ENCODE measurements around the gene ICE2.
"Not testable (repeated sequence)": the region's sequence is repeated elsewhere in the genome, so short reads cannot be mapped to it uniquely, and the experiment has no call there.

ICE2 gene

DNA sequence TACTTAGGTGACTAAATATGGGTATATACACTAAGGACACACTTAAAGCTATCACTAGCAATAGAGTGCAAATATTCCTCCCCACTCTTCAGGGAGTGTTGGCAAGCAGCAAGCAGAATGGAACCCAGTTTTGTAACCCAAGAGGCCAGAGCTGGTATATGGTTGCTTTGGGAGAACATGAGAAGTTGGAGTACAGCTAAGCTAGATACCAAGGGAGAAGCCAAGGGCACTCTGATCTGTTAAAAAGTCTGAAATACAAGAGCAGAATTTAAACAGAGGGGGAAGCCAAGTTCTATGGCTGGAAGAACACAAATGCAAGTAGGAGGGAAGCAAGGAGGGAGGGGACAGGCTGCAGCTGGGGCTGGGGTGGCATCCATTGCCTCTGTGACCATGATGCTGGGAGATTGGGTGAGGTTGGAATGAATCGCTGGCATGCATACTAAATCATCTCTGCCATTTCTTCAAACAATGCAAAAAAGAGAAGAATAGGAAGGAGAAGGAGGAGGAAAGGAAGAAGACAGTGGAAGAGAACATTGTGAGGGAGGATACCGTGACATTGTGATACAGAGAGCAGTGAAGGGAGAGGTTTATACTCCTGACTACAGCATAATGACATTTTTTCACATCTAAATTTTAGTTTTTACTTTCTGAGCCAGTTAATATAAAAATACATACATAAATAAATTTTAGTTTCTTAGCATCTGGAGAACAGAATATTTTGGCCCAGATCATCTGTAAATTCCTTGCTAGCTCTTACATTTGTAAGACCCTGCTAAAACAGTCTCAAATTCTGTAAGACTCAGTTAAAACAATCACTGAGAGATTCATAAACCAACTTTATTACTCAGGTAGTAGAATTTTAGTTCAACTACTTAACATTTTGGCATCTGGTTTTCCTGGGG is 72.2 kb downstream of the ICE2 start:
- DNase-seq, result no peak

DNA sequence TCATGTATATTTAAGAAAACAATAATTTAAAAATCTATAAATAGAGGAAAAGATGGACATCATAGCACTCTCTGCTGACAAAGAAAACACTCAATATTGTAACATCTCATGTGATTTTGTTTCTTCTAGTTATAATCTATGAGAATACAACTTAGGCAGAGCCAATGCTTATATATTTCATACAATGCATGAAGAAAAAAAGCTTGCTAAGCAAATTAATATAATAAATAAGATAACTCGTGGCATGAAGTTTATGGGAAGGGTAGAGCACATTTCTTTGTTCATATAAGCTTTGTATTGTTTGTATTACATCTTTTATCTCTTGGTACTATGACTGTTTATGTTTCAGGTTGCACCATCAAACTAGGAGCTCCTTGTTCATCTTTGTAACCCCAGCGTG is 73.5 kb downstream of the ICE2 start:
- DNase-seq, result no peak

GRCh38 chr15:60404351-60404750 is 74.6 kb downstream of the ICE2 start:
- not testable (repeated sequence) for DNase-seq

DNA sequence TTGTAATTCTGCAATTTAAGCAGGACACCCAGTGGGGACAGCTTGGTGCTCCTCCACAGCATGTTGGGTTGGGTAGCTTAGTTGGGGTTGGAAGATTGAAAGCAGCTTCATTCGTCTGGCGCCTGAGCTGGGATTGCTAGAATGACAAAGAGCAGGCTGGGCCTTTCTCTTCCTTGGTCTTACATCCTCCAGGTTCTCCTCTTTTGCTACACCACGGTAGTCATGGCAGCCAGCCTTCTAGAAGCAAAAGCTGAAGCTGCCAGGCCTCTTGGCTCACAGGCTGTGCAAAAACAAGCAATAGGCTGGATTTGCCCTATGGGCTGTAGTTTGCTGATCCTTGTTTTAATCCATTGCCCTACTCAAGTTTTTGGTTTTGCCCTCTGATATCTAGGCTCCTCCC is 78.0 kb downstream of the ICE2 start:
- no peak for DNase-seq

DNA sequence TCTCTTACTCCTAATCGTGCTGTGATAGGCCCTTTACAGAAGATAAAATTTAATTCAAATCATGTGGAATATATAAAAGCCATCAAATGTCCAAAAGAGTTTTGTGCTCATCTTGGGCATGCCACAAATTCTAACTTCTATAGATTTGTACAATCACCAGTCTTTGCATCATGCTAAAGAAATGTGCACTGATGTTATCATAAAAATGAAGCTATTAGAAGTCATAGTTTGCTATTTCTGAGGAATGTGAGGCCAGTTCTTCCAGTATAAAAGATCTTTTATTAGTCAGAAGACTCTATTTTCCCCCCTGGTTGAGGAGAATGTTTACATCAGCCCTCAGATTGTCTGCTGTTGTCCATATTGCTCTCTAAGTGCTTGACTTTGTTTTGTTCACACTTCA is 79.0 kb downstream of the ICE2 start:
- DNase-seq, result no peak

- DNase-seq, result no peak
Observed at GRCh38 chr15:60399246-60399915, 79.6 kb downstream of the ICE2 start.

DNA sequence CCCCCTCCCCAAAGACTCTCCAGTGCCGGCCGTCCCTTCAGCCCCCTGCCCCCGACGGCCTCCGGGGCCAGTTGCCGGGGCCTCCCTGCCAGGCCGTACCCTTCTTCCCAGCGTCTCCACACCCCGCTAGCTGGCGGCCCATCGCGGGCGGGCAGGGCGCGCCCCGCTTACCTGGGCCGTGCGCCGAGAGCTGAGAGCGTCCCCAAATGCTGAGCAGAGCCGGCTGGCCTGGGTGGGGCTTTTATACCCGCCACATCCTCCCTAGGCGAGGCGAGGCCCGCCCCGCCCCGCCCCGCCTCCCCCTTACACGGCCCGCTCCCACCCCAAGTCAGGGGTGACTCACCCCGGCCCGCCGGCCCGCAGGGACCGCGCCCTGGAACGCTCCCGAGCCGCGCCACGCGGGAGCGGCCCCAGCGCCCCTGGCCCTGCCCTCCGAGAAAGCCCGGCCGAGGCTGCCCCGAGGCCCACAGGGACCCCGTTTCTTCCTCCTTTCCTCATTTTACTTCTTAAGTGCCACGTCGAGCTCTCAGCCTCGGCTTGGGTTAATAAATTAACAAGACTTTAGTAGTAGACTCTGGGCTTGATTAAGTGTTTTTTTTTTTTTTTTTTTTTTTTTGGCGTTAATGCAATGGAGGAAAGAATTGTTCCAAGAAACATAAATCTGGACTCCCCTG is 81.0 kb downstream of the ICE2 start, which contains the start of gene ANXA2:
ANXA2 (minus strand) TSS at position 215 of the 674 bp plus-strand sequence. CDS start 11,911 bp downstream, outside the sequence.
- peak; percentile 57 to 85 (median 74) for DNase-seq

DNA sequence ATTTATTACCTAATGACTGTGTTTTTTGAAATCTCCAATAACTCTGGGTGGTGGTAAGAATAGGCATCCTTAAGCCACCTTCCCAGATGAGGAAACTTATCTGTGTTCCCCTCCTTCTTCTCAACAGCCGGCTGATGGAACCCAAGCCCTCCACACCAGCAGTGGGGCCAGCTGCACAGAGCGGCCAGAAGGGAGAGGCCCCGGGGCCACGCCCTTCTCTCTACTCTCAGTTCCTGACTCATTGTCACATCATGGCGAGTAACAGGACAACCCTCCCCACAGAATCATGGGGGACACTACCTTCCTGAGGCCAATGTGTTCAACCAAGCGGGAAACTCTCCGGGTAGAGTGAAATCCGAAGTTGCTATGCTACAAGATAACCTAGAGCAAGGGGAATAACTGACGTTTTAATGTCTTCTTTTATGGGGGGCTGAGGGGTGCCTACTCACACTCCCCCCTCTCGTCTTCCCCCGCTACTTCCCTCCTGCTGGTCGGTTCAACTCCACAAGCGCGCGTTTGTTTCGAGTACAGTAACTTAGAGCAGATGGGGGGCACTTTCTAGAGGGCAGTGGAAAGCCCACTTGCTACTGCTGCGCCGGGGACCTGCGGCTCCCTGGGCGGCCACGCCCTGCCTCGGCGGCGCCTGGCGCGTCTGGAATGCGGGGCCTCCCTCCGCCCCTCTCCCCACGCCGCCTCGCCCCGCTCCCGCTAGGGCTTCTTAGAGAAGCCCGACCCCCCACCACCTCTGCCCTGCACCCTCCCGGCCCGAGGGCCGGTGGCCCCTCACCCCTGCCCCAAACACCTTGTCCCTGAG is 81.8 kb downstream of the ICE2 start:
- peak in 2 of 4 experiments; percentile 17 to 25 for DNase-seq

GRCh38 chr15:60396560-60396957 is 82.4 kb downstream of the ICE2 start:
- DNase-seq, result no peak

DNA sequence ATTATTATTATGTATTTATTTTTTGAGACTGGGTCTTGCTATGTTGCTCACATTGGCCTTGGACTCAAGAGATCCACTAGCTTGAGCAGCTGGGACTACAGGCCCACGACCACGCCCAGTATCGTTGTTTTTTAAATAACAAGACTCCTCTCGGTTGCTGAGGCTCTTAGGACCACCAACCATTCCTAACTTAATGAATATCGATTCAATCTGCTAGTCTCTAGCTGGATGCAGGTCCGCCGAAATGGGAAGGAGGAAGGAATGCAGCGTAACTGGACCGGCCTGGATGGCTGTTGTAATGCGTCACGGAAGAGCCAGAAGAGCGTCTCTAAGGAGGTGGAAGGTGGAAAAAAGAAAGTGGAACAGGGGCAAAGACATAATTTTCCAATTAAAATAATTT is 82.8 kb downstream of the ICE2 start:
- no peak for DNase-seq

- DNase-seq, result no peak
Observed at GRCh38 chr15:60395276-60396011, 83.5 kb downstream of the ICE2 start.

- no peak for DNase-seq
Observed at GRCh38 chr15:60394689-60395097, 84.2 kb downstream of the ICE2 start.

GRCh38 chr15:60392986-60393790 is 85.8 kb downstream of the ICE2 start:
- no peak for DNase-seq

GRCh38 chr15:60392601-60392985 is 86.3 kb downstream of the ICE2 start:
- no peak for DNase-seq

DNA sequence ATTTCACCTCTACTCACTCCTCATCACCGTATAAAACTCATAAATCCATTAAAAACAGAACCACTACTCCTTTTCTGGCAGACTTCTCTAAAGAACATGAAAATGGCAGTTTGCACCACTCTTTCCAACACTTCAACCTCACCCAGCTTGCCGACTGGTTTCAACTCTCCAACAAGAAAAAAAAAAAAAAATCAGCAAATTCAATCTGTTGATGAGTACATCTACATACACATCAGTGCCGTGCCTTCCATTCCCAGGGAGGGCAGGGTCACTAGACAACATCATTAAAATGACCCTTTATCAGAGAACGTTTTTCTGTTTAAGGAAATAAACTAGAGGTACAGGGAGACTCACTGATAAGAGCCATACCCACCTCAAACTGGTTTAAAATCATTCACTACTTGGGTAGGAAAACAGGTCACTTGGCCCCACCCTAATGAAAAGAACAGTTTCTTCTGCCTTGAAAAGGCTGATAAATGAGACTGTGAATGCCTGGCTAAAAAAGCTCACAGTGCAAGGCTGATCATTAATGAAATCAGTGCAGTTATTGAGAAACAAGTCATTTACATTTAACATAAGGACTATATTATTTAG is 87.1 kb downstream of the ICE2 start:
- DNase-seq, result no peak

DNA sequence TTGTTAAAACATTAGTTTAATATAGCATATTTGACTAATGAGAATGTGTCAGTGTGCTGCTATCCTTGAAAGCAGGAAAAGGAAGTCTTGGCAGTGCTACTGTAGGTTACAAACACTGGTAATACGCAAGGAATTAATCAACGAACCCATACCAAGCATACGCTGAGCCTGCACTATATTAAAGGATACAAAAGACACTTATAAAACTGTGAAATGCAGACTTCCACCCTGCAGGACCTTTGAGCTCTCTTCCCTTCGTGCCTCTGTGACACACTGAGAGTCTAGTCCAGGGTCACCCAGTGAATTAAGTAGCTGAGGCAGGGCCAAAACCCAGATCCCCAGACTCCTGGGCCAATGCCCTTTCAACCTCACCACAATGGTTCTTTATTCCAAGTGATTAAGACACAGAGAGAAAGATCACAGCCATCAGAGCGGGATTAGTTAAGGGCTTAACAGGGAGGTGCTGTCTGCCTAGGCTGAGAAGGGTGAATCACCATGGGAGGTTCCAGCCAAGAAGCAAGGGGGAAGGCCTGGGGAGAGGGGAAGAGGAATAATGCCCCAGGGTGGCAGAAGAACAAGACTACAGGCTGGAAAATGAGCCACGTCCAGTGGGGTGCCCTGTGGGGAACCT is 88.0 kb downstream of the ICE2 start:
- no peak for DNase-seq

- DNase-seq, result no peak
Observed at GRCh38 chr15:60390231-60390630, 88.7 kb downstream of the ICE2 start.

DNA sequence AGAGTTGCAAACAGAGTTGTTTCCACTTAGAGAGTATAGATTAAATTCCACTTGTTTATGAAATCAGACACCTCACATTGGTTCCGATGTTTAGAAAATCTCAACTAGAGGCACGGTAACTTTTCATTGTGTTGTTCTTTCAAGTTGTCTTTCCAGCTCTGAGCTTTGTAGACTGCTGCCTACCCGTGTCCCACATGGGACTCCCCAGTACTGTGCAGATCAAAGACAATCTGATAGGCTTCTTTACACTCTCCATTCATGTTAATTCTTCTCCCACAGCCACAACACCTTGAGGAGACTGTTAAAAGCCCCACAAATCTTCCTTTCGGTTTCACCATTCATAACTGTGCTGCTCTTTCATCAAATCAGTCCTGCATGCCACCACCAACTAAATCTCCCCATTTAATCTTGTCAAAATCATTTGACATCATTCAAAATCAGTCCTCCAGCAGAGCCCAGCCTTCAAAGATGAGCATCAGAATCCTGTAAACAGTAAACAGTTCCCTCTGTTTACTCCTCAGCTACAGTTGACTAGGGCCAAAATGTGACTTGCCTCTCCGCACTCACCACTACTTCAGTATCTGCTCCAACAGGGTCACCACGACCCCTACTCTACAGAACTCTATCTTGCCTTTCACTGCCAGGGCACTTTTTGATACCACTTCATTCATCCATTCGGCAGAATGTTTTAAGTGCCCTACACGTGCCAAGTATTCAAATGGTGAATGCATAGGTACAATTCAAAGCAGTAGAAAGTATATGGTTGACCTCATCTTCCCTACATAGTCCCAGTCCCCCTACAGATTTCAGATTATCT is 89.5 kb downstream of the ICE2 start:
- DNase-seq, result no peak

GRCh38 chr15:60387321-60387720 is 91.6 kb downstream of the ICE2 start:
- DNase-seq, result no peak

Data from activated CD4-positive, CD25-positive, alpha-beta regulatory T cell (primary cell).